ENCODE data around the gene APP.

Gene APP

DNA sequence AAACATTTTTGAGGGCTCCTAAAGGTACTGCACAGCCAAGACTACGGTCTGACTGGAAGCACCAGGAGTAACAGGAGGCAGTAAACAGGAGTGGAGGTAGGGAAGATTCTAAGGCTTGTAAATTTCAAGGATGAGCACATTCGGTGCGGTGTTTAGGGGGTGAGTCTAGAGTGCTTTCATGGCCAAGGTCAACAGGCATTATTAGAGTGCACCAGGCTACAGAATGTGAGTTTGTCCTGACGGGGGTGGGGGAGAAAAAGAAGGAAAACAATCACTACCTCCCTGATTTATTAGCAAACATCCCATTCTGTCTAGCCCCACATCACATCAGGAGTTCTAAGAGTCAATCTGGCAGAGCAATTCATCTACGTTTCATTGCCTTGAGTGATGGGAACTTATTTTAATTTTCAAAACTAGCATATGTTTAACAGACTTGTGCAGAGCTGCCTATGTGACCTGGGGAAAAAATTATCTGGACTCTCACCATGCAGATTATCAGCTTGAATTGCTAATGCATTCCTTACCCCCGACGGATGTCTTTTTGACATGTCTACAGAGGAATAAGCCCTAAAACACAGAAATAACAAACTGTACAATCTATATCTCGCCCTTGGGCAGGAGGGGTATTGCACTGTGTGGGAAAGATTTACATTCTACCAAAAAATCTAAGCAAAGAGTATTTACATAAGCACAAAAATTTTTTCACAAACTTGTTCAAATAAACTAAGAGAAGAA, 45.0 kb downstream of the APP start:
- DNase-seq = no peak

DNA sequence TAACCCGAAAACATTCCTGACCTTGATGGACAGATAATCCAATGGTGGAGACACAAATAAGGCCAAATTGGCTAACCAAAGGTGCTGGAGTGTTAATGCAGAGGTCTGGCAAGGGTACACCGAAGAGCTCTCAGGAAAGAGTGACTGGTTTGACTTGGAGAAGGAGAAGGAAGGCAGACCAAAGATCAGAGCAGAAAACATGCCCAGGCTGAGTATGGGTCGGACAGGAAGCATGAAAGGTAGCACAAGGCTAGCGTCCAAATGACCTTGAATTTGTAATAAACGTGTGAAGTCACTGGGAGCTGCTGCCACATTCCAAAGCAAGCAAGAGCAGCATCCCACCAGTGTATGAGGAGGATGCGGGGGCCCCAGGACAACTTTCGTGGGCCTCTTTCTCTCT, 45.7 kb downstream of the APP start:
- DNase-seq = no peak

DNA sequence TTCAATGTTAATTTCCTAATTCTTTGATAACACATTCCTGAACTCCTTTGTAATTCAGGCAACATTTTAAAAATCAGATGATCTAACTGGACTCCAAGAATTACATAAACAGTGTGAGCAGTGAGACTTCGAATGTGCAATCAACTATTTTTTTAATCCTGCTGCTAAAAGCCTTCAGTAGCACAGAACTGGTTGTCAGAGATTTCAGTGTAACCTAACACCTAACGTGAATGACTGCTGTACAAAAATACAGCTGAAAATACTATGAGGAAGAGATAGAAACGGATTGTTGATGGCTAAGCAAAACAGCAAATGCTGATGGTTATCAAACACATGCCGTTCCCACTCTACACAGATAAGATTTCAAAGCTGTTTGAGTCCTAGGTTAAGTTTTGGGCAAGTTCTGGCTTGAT, 46.1 kb downstream of the APP start:
- DNase-seq = no peak

DNA sequence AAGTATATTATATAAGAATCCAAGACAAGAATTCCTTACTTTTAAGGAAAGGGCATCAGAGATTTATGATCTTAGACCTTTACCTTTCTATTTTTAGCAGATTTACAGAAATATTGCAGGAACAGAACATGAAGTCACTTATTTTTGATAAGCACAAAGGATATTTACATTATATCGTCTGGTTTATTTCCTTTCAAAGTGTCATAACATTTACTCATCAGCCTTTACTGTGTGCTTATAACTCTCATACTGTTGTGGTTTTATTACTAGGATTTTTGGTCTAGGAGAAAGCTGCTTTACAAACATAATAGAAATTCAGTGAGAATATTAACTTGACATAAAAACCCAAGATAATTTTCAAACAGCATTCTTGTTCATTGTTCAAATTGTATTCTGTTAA, 47.6 kb downstream of the APP start:
- DNase-seq = no peak

DNA sequence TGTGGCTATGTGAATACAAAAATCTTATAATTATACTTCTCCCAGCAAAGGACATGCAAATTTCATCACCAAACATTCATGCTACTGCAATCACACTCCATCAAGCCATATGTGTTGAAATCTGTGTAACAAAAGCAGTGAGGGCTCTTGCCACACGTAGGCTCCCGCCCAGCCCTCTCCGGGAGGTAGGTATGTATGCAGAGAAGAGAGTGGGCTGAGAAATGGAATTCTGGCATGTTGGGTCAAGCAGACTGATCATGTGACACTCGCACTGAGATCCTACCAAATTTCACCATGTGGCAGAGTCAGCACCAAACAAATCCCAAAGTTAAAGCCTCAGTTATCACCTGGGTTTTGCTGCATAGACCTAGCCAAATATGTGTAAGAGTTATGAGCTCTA, 49.7 kb downstream of the APP start:
- no peak for DNase-seq

DNA sequence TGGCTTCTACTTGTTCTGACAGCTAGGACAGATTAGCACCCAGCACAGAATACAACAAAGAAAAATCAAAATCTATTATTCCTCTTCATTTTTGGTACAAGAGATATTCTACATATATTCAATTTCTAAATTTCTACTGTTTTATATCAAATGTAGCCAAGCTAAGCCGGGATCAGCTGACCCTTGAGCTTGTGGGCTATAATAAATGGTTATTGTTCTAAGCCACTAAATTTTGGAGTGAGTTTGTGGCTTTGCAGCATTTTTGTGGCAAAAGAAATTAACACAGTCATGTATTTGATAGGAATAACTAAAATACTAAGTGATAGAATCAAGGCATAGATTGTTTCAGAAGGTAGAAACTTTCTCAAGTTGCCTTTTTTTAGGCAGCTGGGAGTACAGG, 50.7 kb downstream of the APP start:
- DNase-seq = no peak

DNA sequence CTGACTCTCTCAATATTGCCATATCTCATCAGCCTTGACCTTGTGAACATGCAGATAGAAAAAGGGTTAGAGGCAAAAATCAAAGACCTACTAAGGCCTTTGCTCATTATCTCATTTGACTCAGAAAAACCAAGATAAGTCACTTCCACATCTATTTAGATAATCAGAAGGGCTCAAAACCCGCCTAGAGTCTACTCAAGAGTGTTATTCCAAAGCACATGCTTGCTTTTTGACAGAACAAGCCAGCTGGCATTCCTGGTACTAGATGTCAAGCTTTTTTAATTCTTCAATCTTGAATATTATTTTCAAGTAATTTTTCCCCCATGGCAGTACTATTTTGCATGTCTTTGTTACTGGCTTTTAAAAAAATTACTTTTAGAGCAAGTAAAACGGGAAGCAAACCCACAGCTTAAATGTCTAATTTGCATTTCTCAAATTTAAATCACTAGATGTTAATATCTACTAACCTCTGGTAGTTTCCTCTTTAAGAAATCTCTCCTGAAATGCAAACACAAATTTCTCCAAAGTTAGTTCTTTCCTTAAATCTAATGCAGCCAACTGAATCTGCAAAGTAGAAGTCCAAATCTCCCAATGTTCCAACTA, 51.5 kb downstream of the APP start:
- no peak for DNase-seq

DNA sequence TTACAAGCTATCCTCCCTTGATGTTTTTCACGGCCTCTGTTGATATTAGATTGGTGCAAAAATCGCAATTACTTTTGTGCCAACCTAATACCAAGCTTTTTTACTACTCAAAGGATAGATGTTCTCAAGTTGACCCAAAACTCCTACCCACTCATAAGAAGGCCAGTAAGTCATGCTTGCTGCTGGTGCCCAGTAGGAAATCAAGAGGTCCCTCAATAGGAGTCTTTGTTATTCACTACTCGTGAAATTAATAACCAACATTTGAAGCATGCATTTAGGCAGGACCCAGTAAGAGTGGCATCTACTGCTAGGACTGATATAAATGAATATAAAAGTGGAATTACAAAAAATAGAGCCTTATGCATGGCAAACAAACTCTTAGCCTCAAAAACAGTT, 52.6 kb downstream of the APP start:
- no peak for DNase-seq

DNA sequence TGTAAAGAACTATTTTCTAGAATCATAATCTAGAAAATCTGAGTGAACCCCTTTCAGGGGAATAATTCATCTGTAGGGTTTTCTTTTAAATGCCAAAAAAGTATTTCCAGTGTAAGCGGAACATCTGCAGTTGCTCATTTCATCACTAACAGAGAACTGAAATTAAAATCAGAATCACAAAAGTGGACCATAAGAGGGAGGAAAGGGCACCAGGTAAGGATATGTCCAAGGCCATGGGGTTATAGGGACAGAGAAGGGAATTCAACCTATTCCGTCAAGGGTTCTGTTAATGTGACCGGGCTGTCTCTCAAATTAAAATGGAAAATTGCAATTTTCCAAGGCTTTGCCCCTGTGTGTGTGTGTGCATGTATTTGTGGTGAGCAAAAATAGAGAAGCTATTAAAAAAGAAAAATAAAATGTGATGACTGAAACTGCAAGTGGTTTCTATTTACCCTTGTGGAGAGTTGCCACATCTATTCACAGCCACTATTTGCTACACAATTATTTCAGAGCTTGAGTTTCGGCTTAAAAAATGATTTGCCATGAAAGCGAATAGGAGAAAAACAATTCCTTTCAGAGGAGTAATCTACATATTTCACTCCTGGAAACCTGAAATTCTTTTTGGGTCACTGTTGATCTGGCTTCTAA, 53.1 kb downstream of the APP start:
- no peak for DNase-seq

DNA sequence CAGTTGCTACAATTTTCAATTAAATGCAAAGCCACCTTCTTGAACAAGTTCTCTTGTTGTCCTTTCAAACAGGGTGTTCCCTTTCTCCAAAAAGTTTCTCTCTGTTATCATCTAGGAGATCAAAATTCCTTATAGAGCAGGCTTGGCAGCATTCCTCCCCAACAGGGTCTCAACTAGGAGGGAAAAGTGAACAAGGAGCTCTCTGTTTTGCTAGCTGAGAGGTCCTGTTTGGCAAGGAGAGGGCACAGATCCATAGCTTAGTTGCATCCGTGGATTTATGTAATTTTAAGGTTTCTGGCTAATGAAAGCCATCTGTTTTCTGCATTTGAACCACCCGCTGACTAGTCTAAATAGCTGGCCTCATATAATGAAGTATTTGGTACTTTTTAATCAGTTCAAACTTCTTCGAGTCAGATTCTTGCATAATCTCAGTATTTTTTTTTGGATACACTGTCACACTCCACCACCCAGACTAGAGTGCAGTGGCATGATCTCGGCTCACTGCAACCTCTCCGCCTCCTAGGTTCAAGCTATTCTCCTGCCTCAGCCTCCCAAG, 54.0 kb downstream of the APP start:
- DNase-seq = no peak

DNA sequence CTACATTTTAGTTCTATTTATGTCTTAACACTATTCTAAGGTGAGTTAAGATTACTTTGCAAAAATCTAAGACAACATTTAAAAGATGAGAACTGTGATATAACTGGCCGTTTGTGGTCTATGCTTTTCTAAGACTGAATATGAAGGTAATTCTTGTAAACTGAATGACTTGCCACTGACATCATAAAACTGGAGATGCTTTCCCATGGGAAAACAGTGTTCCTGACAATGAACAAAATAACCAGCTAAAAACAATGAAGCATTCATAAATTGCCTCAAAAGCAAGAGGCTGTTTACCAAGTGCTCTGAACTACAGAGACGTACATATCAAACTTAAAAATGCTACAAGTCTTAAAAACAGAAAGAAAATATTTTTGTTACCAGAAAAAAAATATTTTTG, 54.7 kb downstream of the APP start:
- DNase-seq = no peak

DNA sequence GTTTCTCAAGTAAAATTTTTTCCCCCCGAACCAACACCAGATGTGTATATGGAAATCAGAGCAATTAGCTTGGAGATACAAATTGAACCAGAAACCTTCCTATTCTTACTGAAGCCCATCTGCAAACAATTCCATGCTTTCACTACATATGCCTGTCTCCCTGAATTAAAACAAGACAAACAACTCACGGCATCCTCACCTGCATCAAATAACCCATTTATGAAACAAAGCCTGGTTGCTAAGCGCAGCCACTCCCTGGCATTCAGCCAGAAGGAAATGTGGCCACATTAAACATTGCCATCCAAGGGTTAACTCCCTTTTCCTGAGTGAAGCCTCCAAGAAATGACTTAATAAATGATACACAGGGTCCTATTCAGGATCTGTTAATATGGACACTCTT, 55.3 kb downstream of the APP start:
- no peak for DNase-seq

DNA sequence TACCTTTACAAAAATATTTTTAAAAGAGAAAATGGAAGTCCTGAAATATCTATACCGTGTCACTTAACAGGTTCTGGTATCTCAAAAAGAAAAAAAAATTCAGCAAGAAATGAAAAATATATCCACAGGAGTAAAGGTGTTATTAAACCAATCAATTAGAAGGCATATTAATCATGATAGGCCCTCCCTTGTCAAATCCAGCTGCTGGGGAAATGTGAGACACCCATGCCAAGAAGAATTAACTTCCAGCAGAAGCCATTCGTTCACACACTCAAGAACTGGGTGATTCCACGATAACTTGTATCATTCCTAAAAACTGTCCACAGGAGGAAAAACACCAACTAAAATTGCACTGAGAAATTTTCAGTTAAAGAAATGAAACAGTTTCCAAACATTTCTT, 57.6 kb downstream of the APP start:
- DNase-seq = no peak

DNA sequence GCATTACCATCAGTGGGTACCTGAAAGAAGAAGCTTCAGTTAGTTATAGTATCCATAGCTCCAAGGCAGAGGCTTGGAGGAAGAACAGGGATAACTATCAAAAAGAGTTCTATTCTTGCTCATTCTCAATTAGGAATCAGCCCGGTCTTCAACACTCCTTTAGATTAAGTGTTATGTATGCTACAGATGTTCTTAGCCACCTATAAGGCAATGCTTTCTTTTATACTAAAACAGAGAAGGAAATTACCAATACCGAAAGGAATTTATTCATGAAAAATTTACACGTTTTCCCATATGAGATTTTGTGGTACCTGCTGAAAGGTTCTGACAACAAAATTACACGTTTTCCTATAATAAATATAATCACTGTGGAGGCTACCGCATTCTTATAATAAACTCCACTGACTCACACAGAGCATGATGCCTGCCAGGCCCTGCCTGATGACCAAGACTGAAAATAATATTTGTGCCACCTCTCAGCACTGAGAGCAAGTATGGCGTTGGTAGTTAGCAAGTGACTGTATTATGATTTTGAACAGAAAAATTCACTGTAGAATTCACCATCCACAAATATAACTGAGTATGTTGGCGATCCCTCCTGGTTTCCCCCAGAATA, 58.3 kb downstream of the APP start:
- peak in 1 of 5 donors; percentile 11 for DNase-seq

DNA sequence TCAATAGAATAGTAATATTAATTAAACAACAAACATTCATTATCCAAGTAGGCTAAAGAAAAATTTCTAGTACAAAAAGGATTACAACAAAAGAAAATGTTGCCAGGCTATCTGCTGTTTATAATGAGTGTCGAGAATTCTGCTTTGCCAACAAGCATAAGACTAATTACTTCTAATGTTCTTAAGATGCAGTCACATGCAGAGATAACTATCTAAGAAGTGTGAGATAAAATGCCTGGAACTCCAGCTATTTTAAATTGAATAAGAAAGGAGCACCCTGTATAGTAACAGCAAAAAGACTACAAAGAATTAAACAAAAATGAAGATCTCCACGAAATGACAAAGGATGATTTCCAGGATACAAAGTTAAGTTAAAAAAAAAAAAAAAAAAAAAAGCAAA, 59.9 kb downstream of the APP start:
- no peak for DNase-seq

DNA sequence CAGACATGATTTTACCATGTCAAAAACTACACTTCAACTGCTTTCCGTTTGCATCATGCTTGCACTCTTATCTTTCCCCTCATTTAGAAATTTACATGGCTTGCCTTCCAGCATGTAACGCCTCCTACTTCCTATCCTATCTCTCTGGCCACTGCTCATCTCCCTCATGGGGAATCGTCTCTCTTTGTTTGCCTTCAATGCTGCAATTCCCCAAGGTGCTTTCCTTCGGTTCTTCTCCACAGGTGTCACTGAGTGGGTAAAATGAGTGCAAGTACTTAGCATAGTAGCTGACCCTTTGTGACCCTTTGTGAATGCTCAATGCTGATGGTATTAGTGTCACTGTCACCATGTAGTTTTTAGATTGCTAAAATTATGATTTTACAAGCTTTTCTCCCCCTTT, 63.1 kb downstream of the APP start:
- no peak for DNase-seq

DNA sequence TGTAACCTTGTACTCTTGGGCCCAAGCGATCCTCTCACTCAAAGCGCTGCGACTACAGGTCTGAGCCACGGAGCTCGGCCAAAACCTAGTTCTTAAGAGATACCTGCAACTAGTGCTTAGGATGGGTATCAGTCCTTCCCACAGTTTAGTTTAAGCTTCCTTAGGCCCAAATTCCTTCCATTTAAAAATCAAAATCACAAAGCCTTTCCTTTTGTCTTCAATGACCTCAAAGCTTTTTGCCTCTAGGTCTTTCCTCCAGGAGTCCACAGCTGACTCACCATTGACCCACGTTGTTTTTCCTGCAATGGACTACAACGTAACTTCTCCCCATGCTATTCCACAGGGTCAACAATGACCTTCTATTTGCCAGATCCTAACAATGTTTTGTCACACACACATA, 64.0 kb downstream of the APP start:
- no peak for DNase-seq

DNA sequence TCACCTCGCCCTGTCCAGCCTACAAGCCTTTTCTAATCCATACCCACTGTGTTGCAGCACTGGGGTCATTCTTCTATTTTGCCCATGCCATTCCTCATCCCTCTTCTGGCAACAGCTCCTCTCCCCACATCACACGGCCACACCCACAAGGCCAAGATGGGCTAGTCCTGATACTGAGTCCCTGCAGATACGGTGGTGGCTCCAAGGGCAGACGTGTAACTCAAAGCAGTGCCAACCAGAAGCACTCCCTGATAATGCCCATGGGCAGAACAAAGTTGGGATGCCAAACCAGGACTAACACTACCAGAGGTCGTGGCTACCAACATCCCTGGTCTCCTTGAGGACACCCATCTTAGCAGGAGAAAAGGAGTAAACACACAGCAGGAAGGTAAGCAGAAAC, 64.8 kb downstream of the APP start:
- DNase-seq = no peak

DNA sequence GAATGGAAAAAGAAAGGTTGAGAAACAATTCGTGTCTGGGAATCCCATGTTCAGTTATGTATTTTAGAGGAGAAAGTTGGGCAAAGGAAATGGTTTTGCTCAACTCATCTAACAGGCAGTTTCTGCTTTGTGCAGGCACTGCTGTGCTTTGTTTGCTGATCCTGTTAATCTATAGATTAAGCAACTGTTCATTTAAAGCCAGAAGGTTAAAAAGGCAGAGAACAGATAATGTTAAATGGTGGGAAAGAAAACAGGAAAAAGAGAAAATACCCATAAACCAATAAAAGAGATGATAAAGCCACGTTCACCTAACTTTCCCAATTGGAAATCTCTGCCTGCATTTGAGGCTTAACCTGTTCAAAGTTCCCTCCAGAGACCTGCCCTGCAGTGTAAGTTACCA, 70.0 kb downstream of the APP start:
- DNase-seq = no peak

DNA sequence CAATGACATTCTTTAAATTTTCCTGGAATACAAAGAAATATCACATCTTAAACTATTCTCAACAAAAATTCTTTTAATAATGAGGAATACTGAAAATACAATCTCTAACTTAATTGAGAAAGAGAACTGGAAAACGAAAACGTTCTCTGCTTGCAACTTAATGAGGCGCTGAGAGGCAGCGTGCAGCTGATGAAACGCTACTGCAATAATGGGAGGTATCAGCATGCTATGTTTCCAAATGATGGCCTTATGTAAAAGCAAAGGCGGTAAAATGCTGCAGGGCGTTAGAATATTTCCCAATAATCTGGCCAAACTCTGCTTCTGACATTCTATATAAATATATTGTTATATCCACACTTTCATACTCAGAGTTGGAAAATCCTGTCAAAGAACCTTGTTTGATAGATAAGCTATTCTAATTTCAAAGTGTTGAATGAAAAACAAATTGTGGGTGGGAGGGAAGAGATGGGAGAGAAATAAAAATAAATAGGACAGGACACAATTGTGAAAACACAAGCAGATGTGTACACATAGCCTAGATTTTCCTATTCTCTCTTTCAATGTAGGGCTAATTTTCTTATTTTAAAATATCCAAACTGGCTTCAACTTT, 70.9 kb downstream of the APP start:
- DNase-seq = no peak

DNA sequence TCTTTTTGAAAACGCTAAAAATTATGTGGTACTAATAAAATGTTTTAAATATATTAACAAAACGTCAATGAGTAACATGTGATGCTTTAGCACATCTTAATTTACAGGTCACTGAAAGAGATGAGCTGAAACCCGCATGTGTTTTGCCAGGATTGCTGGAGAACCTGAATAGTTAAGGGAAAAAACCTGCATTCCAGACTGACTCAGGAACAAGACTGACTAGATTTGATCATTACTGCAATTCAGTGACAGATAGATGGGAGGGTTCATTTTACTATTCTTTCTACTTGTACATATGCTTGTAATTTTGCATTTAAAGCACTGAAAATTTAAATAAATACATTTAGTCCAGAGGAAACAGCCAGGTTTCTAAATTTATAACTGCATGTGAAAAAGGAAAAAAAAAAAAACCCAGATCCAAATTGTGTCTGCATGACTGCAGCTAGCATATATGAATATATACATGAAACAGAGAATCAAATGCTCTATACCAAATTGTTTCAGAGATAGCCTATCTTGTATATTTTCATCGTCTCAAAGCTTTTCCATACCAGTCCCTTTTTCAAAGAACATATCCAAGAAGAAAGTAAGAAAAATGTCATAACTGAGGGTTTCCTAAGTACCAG, 71.7 kb downstream of the APP start:
- DNase-seq = no peak

DNA sequence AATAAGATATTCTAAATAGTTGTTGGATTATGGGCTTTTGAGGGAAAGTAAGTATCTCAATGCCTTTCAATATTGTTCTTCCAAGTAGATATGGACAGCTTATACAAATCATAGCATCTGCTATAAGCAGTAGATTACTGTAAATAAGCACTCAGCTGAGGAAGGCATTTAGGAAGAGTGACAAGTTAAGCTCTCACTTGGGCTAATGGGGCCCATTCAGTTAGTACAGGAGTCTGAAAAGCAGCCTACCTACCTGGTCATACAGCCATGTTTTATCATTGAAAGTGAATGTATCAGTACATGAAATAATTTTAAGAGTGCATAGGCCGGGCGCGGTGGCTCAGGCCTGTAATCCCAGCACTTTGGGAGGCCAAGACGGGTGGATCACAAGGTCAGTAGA, 73.1 kb downstream of the APP start:
- no peak for DNase-seq

Data from T-helper 1 cell (primary cell).